Measurements from ENCODE around the gene RABGAP1L.

DNA sequence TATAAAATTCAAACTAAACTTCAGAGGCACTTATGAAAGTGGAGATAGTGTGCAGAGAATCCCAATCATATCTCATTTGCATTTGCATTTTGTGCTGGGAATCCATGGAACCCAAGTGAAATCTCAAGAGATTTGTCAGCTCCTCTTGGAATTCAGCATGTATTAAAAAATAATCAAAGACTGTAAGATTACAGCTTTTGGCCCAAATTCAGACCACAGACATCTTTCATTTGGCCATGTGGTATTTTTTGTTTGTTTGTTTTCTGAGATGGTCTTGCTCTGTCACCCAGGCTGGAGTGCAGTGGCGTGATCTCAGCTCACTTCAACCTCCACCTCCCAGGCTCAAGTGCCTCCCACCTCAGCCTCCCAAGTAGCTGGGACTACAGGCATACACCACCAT, 836.6 kb downstream of the RABGAP1L start:
- no peak for TF ChIP-seq CTCF (conservative IDR thresholded peaks at IDR 0.05; ENCODE audit: low read length)
- TF ChIP-seq EZH2phosphoT487 (IDR thresholded peaks at IDR 0.05; ENCODE audit: borderline replicate concordance, low read depth, low read length), result no peak

All from OCI-LY7 (cell line).